ENCODE data around the gene TSEN2. TPM values are rescaled to one million over a fixed set of nuclear protein-coding genes. Genes with fewer than 3 reads are reported as not detected.
"Not testable (repeated sequence)": the region's sequence is repeated elsewhere in the genome, so short reads cannot be mapped to it uniquely, and the experiment has no call there.

The TSEN2 gene
- total RNA-seq, 1 donor from 2014 or later, result 8.7 TPM

DNA sequence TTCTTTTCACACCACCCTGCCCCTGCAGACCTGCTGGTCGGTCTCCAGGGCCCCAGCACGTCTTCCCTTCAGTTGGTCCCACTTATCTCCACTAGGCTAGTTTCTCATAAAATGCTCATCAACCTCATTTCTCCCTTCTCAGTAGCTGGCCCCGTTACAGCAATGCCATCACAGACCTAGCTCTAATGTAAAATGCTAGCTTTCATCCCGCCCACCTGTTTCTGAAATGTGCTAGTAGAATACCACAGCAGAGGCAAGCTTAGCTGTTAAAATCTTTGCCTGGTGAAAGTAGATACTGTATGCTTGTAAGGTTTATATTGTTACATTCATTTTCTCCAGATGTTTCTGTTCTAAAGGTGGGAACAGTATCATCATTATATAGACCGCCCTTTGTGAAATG is 47.9 kb downstream of the TSEN2 start:
- Mint-ChIP-seq H3K27ac (ENCODE audit: unreplicated experiment) (no peak overlapping the region), H3K36me3 (ENCODE audit: low read depth, unreplicated experiment) (peaks cover 8% of the 10 kb centered on the region), H3K4me1 (ENCODE audit: unreplicated experiment) (no peaks in the 10 kb centered on the region), H3K4me3 (ENCODE audit: unreplicated experiment) (no peak overlapping the region), H3K9me3 (ENCODE audit: unreplicated experiment) (no peaks in the 10 kb centered on the region), H3K27me3 (ENCODE audit: unreplicated experiment) (peaks cover 3% of the 10 kb centered on the region)
- TF ChIP-seq, protein P1, sequence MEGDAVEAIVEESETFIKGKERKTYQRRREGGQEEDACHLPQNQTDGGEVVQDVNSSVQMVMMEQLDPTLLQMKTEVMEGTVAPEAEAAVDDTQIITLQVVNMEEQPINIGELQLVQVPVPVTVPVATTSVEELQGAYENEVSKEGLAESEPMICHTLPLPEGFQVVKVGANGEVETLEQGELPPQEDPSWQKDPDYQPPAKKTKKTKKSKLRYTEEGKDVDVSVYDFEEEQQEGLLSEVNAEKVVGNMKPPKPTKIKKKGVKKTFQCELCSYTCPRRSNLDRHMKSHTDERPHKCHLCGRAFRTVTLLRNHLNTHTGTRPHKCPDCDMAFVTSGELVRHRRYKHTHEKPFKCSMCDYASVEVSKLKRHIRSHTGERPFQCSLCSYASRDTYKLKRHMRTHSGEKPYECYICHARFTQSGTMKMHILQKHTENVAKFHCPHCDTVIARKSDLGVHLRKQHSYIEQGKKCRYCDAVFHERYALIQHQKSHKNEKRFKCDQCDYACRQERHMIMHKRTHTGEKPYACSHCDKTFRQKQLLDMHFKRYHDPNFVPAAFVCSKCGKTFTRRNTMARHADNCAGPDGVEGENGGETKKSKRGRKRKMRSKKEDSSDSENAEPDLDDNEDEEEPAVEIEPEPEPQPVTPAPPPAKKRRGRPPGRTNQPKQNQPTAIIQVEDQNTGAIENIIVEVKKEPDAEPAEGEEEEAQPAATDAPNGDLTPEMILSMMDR (IDR thresholded peaks at IDR 0.05; ENCODE audit: unreplicated experiment), result no peak
- no peak for DNase-seq (ENCODE audit: low spot score)

DNA sequence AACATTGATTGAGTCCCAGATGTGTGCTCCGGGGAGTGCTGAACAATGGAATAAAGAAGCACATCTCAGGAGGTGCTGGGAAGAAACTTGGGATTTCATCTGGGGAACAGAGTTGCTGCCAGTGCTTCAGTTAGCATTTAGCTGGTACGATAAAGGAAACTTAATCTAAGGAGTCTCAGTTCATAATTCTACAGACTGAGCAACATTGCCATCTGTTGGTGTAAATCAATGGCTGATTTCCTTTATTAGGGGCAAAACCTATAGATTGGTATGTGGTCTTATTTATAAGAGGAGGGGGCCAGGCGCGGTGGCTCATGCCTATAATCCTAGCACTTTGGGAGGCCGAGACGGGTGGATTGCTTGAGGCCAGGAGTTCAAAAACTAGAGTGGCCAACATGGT is 52.1 kb downstream of the TSEN2 start:
- no peak for DNase-seq (ENCODE audit: low spot score)
- H3K27me3 Mint-ChIP-seq (ENCODE audit: unreplicated experiment), result peaks cover 3% of the 10 kb centered on the region
- peaks cover 8% of the 10 kb centered on the region for H3K36me3 Mint-ChIP-seq (ENCODE audit: low read depth, unreplicated experiment)
- no peak overlapping the region for H3K27ac Mint-ChIP-seq (ENCODE audit: unreplicated experiment)
- no peaks in the 10 kb centered on the region for H3K9me3 Mint-ChIP-seq (ENCODE audit: unreplicated experiment)
- no peaks in the 10 kb centered on the region for H3K4me1 Mint-ChIP-seq (ENCODE audit: unreplicated experiment)
- TF ChIP-seq, protein P1 (IDR thresholded peaks at IDR 0.05; ENCODE audit: unreplicated experiment), result no peak
- no peak overlapping the region for H3K4me3 Mint-ChIP-seq (ENCODE audit: unreplicated experiment)

DNA sequence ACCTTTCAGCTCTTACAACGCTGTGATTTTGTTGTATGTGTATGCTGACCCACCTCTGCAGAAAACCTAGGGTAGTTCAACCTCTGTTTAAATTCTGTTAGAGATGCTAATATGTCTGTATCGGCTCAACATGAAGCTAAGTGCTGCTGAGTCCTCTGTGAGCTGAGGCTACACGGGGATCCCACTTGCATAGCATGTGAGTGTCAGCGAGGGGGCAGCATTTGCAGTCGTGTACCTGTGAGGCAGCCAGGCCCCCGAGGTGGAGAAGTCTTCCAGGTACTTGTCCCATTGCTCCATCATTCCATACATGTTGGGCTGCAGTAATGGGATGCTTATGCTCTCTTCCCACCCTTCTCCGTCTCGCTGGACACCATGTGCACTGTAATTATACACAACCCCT is 57.3 kb downstream of the TSEN2 start:
- Mint-ChIP-seq H3K9me3 (ENCODE audit: unreplicated experiment) (no peaks in the 10 kb centered on the region), H3K27ac (ENCODE audit: unreplicated experiment) (no peak overlapping the region), H3K4me1 (ENCODE audit: unreplicated experiment) (peaks cover 9% of the 10 kb centered on the region), H3K36me3 (ENCODE audit: low read depth, unreplicated experiment) (no peaks in the 10 kb centered on the region), H3K4me3 (ENCODE audit: unreplicated experiment) (no peak overlapping the region), H3K27me3 (ENCODE audit: unreplicated experiment) (no peaks in the 10 kb centered on the region)
- no peak for DNase-seq (ENCODE audit: low spot score)
- TF ChIP-seq, protein P1 (IDR thresholded peaks at IDR 0.05; ENCODE audit: unreplicated experiment), result no peak

DNA sequence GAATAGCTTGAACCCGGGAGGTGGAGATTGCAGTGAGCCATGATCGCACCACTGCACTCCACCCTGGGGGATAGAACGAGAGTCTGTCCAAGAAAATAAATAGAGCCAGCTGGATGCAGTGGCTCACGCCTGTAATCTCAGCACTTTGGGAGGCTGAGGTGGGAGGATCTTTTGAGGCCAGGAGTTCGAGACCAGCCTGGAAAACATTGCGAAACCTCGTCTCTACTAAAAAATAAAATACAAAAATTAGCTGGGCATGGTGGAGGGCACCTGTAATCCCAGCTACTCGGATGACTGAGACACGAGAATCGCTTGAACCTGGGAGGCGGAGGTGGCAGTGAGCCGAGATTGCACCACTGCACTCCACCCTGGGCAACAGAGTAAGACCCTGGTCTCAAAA is 59.2 kb downstream of the TSEN2 start:
- not testable (repeated sequence) for H3K4me3 Mint-ChIP-seq (ENCODE audit: unreplicated experiment); DNase-seq (ENCODE audit: low spot score); H3K4me1 Mint-ChIP-seq (ENCODE audit: unreplicated experiment); H3K9me3 Mint-ChIP-seq (ENCODE audit: unreplicated experiment); H3K36me3 Mint-ChIP-seq (ENCODE audit: low read depth, unreplicated experiment); H3K27me3 Mint-ChIP-seq (ENCODE audit: unreplicated experiment); H3K27ac Mint-ChIP-seq (ENCODE audit: unreplicated experiment)

DNA sequence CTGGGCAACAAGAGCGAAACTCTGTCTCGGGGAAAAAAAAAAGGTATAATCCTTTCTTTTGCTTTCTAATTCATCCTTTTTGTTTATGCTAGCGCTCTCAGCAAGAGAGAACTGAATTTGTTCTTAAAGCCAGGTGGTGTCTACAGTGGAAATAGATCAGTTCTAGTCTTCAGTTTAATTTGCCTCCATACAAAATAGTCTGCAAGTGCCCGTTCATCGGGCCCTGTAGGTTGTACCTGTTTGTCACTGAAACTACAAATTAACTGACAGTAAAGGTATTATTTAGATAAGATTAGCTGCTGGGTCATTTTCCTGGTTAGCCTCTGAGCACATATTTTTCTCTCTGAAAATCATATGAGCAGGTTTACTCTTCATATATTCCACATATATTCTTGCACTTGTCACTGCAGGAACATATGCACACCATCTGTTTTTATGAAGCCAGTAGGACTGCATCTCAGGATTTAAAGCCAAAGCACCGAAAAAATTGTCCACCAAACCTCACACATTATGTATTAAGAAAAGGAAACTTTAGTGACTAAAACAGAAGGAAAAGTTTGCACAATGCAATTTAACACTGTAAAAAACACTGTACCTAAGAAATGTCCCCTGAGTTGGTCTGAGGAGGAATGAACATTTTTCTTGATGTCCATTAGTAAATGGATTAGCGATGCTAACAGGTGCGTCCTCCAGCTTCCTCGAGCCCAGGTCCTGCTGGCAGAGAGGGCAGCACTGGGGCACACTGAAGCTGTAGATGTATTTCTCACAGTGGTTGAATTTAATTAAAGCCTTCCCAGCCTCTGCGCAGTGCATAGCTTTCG is 60.6 kb downstream of the TSEN2 start:
- no peaks in the 10 kb centered on the region for H3K36me3 Mint-ChIP-seq (ENCODE audit: low read depth, unreplicated experiment)
- no peak for DNase-seq (ENCODE audit: low spot score)
- H3K27me3 Mint-ChIP-seq (ENCODE audit: unreplicated experiment), result no peaks in the 10 kb centered on the region
- H3K27ac Mint-ChIP-seq (ENCODE audit: unreplicated experiment), result no peak overlapping the region
- TF ChIP-seq, protein P1 (IDR thresholded peaks at IDR 0.05; ENCODE audit: unreplicated experiment), result no peak
- H3K4me1 Mint-ChIP-seq (ENCODE audit: unreplicated experiment), result peaks cover 9% of the 10 kb centered on the region
- H3K9me3 Mint-ChIP-seq (ENCODE audit: unreplicated experiment), result no peaks in the 10 kb centered on the region
- no peak overlapping the region for H3K4me3 Mint-ChIP-seq (ENCODE audit: unreplicated experiment)
